ENCODE data around the gene FNTB. TPM values are rescaled to one million over a fixed set of nuclear protein-coding genes. Genes with fewer than 3 reads are reported as not detected.
A peak's percentile ranks its signal among the peaks of the same experiment; 100 is the strongest.

FNTB gene
- total and polyA plus RNA-seq, 9 of the 15 experiments (the other 6 are each of a cell fraction or from before 2014, with no cell fraction given): 6.9 to 23.2 (median 12.2) TPM

- TF ChIP-seq HMBOX1 (IDR thresholded peaks at IDR 0.05) (peak; percentile 78), ETV6 (IDR thresholded peaks at IDR 0.05; ENCODE audit: borderline replicate concordance in 1 of 2, low read depth in 2 of 2, low read length in 1 of 2) (peak in 1 of 2 experiments; percentile 82; a peak in 2 of 4 replicates), ETV6 (CRISPR knock-in tag; IDR thresholded peaks at IDR 0.05; ENCODE audit: borderline replicate concordance) (no peak), ZSCAN29 (IDR thresholded peaks at IDR 0.05) (no peak), ZNF232 (CRISPR knock-in tag; IDR thresholded peaks at IDR 0.05) (no peak), RBM22 (IDR thresholded peaks at IDR 0.05; ENCODE audit: low read depth, low read length, poor library complexity, severe bottlenecking) (no peak), ATF2 (CRISPR knock-in tag; IDR thresholded peaks at IDR 0.05) (no peak), E4F1 (CRISPR knock-in tag; IDR thresholded peaks at IDR 0.05; ENCODE audit: borderline replicate concordance) (no peak), ELK3 (CRISPR knock-in tag; IDR thresholded peaks at IDR 0.05) (no peak), ZNF57 (CRISPR knock-in tag; IDR thresholded peaks at IDR 0.05) (no peak), KAT2B (IDR thresholded peaks at IDR 0.05; ENCODE audit: low read depth, low read length) (no peak), MAFK (IDR thresholded peaks at IDR 0.05; ENCODE audit: low read length) (no peak), CUX1 (CRISPR knock-in tag; IDR thresholded peaks at IDR 0.05) (no peak), SNIP1 (IDR thresholded peaks at IDR 0.05; ENCODE audit: low read depth) (no peak), MIER1 (IDR thresholded peaks at IDR 0.05; ENCODE audit: low read depth) (no peak), ETV1 (tag; conservative IDR thresholded peaks at IDR 0.05; ENCODE audit: low read depth) (no peak), TCF7L2 (IDR thresholded peaks at IDR 0.05; ENCODE audit: low read depth, low read length) (no peak)
Measured at GRCh38 chr14:65042731-65043372, 56.2 kb downstream of the FNTB start (continued).

All from K562 (cell line).